DND-41 (cell line): ENCODE measurements around the gene UBE3A.

ENCODE experiments used
- ATAC-seq: fragments of 200-7000 bp; cut with Tn5 transposase; 3 replicates; pipeline ENCODE4 v1.9.1; 2021; ENCODE audit warnings: low read depth; ENCODE audit not compliant: insufficient read depth
- DNase-seq: peaks from one replicate; pipeline ENCODE4 v3.0.0-alpha.2; 2020
- H2AFZ ChIP-seq: 2 replicates; pipeline ENCODE4 v1.6.0; 2012; ENCODE audit warnings: low read depth, low read length
- H3K27ac ChIP-seq: 2 replicates; pipeline ENCODE4 v1.5.1; 2012; ENCODE audit warnings: low read length, inconsistent platforms
- H3K27me3 ChIP-seq: fragments of 200-600 bp; sonication (generic); 2 replicates; pipeline ENCODE4 v1.6.0; 2012; ENCODE audit warnings: low read length, mild to moderate bottlenecking, inconsistent platforms; ENCODE audit not compliant: insufficient read depth, poor library complexity
- H3K36me3 ChIP-seq: 2 replicates; pipeline ENCODE4 v1.5.1; 2012; ENCODE audit warnings: low read length, inconsistent platforms; ENCODE audit not compliant: insufficient read depth
- H3K4me1 ChIP-seq: 2 replicates; pipeline ENCODE4 v1.5.1; 2012; ENCODE audit warnings: mild to moderate bottlenecking, low read length; ENCODE audit not compliant: insufficient read depth
- H3K4me2 ChIP-seq: 2 replicates; pipeline ENCODE4 v1.6.0; 2012; ENCODE audit warnings: mild to moderate bottlenecking, moderate library complexity, low read length, inconsistent platforms; ENCODE audit not compliant: insufficient read depth
- H3K4me3 ChIP-seq, 2 experiments: fragments of 200-600 bp in 1 of 2; shearing (Covaris generic) in 1 of 2; 2 replicates each; pipeline ENCODE4 v1.5.1; 2012 to 2016; ENCODE audit warnings: inconsistent platforms in 2 of 2, low read length in 2 of 2, mild to moderate bottlenecking in 2 of 2, low read depth in 1 of 2, moderate library complexity in 1 of 2
- H3K79me2 ChIP-seq: 2 replicates; pipeline ENCODE4 v1.6.0; 2012; ENCODE audit warnings: low read length, inconsistent platforms; ENCODE audit not compliant: insufficient read depth
- H3K9ac ChIP-seq: 2 replicates; pipeline ENCODE4 v1.6.0; 2012; ENCODE audit warnings: low read depth, mild to moderate bottlenecking, inconsistent platforms, low read length, moderate library complexity
- H3K9me3 ChIP-seq: 2 replicates; pipeline ENCODE4 v1.5.1; 2012; ENCODE audit warnings: low read length, moderate library complexity, mild to moderate bottlenecking, inconsistent platforms; ENCODE audit not compliant: insufficient read depth, severe bottlenecking
- H4K20me1 ChIP-seq: 2 replicates; pipeline ENCODE4 v1.6.0; 2012; ENCODE audit warnings: low read length; ENCODE audit not compliant: insufficient read depth
- EZH2 ChIP-seq: IDR thresholded peaks from 3 replicates; pipeline ENCODE4 v1.6.1; 2012; ENCODE audit warnings: borderline replicate concordance, low read depth, mild to moderate bottlenecking, moderate library complexity, low read length, inconsistent platforms; ENCODE audit not compliant: severe bottlenecking
- TF ChIP-seq, protein P1 (sequence below): IDR thresholded peaks from 2 replicates; pipeline ENCODE4 v1.5.1; 2012; ENCODE audit warnings: borderline replicate concordance, low read length, moderate library complexity, mild to moderate bottlenecking; ENCODE audit not compliant: poor library complexity, severe bottlenecking; ENCODE audit errors: extremely low read depth

Gene UBE3A

DNA sequence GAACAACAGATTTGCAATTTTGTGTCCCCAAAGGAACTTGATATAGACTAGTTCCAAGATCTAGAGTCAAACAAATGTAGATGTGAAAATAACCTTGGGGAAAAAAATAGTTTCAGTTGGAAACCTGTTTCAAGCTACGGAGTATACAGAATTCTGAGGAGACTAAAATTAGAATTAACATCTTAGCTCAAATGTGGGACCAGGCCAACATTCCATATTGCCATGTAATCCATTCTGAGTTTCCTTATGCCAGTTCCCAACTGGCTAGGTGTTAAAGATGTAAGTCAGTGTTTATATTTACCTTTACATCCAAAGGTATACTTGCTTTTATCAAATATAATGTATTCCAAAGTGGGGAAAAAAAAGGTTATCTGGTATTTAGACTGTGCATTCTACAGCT lies 76.3 kb downstream of the UBE3A start:
- H3K9me3 ChIP-seq = no peaks in the 10 kb centered on the region
- H3K27ac ChIP-seq = no peak overlapping the region
- TF ChIP-seq, protein P1, sequence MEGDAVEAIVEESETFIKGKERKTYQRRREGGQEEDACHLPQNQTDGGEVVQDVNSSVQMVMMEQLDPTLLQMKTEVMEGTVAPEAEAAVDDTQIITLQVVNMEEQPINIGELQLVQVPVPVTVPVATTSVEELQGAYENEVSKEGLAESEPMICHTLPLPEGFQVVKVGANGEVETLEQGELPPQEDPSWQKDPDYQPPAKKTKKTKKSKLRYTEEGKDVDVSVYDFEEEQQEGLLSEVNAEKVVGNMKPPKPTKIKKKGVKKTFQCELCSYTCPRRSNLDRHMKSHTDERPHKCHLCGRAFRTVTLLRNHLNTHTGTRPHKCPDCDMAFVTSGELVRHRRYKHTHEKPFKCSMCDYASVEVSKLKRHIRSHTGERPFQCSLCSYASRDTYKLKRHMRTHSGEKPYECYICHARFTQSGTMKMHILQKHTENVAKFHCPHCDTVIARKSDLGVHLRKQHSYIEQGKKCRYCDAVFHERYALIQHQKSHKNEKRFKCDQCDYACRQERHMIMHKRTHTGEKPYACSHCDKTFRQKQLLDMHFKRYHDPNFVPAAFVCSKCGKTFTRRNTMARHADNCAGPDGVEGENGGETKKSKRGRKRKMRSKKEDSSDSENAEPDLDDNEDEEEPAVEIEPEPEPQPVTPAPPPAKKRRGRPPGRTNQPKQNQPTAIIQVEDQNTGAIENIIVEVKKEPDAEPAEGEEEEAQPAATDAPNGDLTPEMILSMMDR = no peak
- no peak for TF ChIP-seq EZH2
- no peak overlapping the region for H3K9ac ChIP-seq
- no peaks in the 10 kb centered on the region for H3K27me3 ChIP-seq
- no peak overlapping the region for H3K4me3 ChIP-seq
- H2AFZ ChIP-seq = no peak overlapping the region
- no peak for ATAC-seq
- DNase-seq = no peak
- H3K79me2 ChIP-seq = peaks cover 31% of the 10 kb centered on the region
- peaks cover 54% of the 10 kb centered on the region for H3K36me3 ChIP-seq
- no peak overlapping the region for H3K4me2 ChIP-seq
- H4K20me1 ChIP-seq = no peaks in the 10 kb centered on the region
- H3K4me1 ChIP-seq = no peaks in the 10 kb centered on the region; the same call in 1 of the 2 replicates

DNA sequence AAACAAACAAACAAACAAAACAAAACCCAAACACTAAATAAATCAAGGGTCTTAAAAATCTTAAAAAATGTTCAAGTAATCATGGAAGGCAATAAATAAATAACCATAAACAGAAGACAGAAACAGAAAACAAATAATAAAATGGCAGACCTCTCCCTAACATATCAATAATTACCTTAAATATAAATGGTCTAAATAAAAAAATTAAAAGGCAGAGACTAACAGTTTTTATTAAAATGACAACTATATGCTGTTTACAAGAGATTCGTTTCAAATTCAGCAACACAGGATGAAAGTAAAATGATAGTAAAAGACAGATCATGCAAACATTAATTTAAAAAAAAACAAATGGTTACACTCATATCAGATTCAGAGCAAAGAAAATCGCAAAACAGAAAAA lies 91.1 kb downstream of the UBE3A start:
- TF ChIP-seq EZH2 = no peak
- TF ChIP-seq, protein P1 = no peak
- Histone ChIP-seq H3K9me3 (no peaks in the 10 kb centered on the region), H3K4me2 (no peak overlapping the region), H3K27ac (no peak overlapping the region), H4K20me1 (no peaks in the 10 kb centered on the region), H3K36me3 (peaks cover 70% of the 10 kb centered on the region), H3K4me1 (no peaks in the 10 kb centered on the region), H3K27me3 (no peaks in the 10 kb centered on the region), H3K79me2 (peaks cover 10% of the 10 kb centered on the region), H3K4me3 (no peak overlapping the region), H2AFZ (no peak overlapping the region), H3K9ac (no peak overlapping the region)
- ATAC-seq (no peak), DNase-seq (no peak)

DNA sequence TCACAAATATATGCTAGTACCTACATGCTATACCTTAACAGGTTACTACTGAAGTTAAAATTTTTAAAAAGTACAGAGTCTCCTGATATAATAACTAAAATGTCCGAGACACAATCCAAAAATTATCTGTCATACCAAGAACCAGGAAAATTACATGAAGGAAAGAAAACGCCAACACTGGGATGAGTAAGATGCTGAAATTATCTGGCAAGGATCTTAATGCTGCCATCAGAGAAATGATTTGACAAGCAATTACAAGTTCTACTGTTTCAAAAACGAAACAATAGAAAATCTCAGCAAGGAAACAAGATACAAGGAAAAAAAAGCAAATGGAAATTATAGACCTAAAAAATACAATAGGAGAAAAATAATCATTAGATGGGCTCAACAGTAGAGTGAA lies 92.5 kb downstream of the UBE3A start:
- Histone ChIP-seq H4K20me1 (no peaks in the 10 kb centered on the region), H3K4me2 (no peak overlapping the region), H3K4me1 (no peaks in the 10 kb centered on the region), H3K27me3 (no peaks in the 10 kb centered on the region), H3K9ac (no peak overlapping the region), H2AFZ (no peak overlapping the region), H3K27ac (no peak overlapping the region), H3K79me2 (peaks cover 10% of the 10 kb centered on the region), H3K36me3 (peaks cover 69% of the 10 kb centered on the region), H3K4me3 (no peak overlapping the region), H3K9me3 (no peaks in the 10 kb centered on the region)
- DNase-seq (no peak), ATAC-seq (no peak)
- no peak for TF ChIP-seq EZH2
- TF ChIP-seq, protein P1 = no peak

DNA sequence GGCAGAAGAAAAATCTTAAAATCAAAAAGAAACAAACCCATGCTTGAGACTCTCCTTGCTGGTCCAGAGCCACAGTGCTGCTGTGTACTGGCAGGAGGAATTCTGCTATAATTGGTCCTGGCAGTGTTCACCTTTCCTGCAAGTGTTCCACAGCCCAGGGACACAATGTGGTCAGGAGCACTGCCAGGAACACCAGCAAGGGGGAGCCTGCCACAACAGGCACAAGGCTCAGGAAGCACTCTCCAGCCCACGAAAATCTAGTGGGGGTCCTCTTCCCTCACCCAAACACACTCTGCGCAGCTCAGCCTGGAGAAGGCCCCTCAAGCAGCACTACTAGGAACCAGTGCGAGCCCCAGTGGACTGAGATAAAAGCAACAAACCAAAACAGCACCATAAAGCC lies 92.9 kb downstream of the UBE3A start:
- Histone ChIP-seq H3K4me1 (no peaks in the 10 kb centered on the region), H3K4me3 (no peak overlapping the region), H3K36me3 (peaks cover 66% of the 10 kb centered on the region), H3K79me2 (peaks cover 10% of the 10 kb centered on the region), H3K9ac (no peak overlapping the region), H3K27ac (no peak overlapping the region), H3K27me3 (no peaks in the 10 kb centered on the region), H3K4me2 (no peak overlapping the region), H4K20me1 (no peaks in the 10 kb centered on the region), H3K9me3 (no peaks in the 10 kb centered on the region), H2AFZ (no peak overlapping the region)
- DNase-seq (no peak), ATAC-seq (no peak)
- no peak for TF ChIP-seq EZH2
- TF ChIP-seq, protein P1 = peak; percentile 27
